ENCODE data around the gene RBM3.

Gene RBM3

DNA sequence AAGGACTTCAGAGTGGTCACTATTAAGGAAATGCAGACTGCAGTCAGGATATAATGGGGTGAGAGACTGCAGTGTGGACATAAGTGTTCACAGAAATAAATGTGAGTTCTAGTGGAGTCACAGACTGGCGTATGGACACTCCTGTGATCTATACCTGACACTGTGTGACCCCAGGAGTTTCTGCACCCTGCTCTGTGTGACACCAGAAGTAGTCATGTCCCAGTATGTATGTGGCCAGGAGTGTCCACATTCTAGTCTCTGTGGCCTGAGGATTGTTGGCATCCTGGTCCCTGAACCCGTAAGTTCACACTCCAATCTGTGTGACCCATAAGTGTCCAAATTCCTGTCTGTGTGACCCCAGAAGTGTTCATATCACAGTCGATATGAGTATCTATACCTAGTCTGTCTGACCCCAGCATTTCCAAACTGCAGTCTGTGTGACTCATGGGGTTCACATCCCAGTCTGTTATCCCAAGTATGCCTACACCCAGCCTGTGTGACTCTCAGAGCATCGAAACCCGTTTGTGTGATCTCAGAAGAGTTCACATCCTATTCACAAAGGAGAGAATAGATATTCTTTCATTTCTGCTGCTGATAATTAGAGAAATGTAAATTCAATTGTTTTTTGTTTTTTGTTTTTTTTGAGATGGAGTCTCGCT lies 39.3 kb downstream of the RBM3 start:
- in situ Hi-C loops (cut with MboI; ENCODE audit: low pct_unique_long_range_greater_than_20kb, low sequenced_read_pairs, unreplicated experiment) = no loop called here
- no peak for TF ChIP-seq CTCF (IDR thresholded peaks at IDR 0.05; ENCODE audit: extremely low read depth, insufficient read depth, missing control alignments)
- no peak for DNase-seq (ENCODE audit: low spot score)

- TF ChIP-seq CTCF (IDR thresholded peaks at IDR 0.05; ENCODE audit: extremely low read depth, insufficient read depth, missing control alignments) = no peak
- in situ Hi-C loops (cut with MboI; ENCODE audit: low pct_unique_long_range_greater_than_20kb, low sequenced_read_pairs, unreplicated experiment) = no loop called here
- no peak for DNase-seq (ENCODE audit: low spot score)
Observed at GRCh38 chrX:48616576-48616975, 42.3 kb downstream of the RBM3 start.

DNA sequence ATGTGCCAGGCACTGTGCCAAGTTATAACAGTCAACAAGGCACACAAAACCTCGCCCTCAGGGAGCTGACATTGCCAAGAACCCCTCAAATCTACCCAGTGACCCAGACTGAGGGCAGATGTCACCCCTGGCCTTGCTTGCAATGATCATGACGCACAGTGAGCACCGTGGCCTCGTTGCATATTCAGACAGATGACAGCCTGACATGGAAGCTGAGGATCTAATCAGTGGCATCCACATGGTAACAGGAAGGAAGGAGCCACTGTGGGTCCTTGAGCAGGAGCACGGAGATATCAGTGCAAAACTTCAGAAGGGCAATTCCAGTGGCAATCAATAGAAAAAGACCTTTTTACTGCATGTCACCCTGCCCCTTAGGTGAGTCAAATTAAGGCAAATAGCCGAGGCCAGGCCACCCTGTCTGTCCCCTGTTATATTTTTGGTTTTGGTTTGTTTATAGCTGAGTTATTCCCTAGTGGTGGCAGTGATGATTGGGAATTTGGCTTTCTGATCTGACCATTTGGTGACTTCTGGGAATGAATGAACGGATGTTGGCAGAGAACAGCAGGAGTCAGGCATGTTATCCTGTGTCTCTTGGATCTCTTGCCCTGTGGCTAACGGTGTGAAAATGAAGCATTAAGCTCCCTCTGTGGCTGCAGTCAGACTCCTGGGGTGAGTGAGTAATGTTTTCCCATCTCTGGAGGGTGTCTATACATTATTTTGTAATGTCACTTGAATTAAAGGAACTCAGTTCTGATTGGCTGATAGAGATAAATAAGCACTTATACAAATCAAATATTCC lies 43.5 kb downstream of the RBM3 start:
- in situ Hi-C loops (cut with MboI; ENCODE audit: low pct_unique_long_range_greater_than_20kb, low sequenced_read_pairs, unreplicated experiment) = no loop called here
- no peak for DNase-seq (ENCODE audit: low spot score)
- TF ChIP-seq CTCF (IDR thresholded peaks at IDR 0.05; ENCODE audit: extremely low read depth, insufficient read depth, missing control alignments) = no peak

DNA sequence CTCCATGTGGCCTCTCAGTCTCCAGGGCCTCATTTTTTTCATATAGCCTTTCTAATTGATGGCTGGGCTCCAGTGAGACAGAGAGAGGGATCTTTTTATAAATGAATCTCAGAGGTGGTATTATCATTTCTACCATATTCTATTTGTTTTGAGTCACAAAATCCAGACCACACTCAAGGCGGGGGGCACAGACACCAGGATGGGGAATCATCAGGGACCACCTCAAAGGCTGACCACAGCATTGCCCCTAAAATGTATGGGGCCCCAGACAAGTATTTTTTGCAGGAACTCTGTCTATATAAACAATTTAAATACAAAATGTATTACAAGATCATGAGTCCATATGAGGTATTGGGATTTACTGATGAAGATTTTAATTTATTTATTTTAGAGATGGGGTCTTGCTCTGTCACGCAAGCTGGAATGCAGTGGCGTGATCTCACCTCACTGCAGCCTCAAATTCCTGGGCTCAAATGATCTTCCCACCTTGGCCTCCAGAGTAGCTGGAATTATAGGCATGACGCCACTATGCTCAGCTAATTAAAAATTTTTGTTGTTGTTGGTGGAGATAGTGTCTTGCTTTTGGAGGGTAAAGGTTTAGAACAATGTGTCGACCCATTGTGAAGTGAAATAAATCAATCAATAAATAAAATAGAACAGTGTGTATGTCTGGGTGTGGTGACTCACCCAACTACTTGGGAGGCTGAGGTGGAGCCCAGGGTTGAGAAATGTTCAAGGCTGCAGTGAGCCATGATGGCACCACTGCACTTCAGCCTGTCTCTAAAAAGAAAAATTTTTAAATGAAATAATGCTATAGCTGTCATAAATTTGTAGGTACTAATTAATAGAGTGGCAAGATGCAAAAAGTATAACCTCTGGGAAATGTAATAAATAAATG lies 52.4 kb downstream of the RBM3 start:
- DNase-seq (ENCODE audit: low spot score) = no peak
- in situ Hi-C loops (cut with MboI; ENCODE audit: low pct_unique_long_range_greater_than_20kb, low sequenced_read_pairs, unreplicated experiment) = no loop called here
- no peak for TF ChIP-seq CTCF (IDR thresholded peaks at IDR 0.05; ENCODE audit: extremely low read depth, insufficient read depth, missing control alignments)

Measured in GM13977 (cell line).